Testis (tissue), 3 donors: Measurements from ENCODE around the gene EFR3B. TPM values are rescaled to one million over a fixed set of nuclear protein-coding genes. Genes with fewer than 3 reads are reported as not detected.

Source experiments
- polyA plus RNA-seq: library from polyadenylated mRNA; stranded (reverse); fragments of 350-450 nt; fragmentation: Illumina TruSeq; extraction: RNeasy Lipid Tissue Mini Kit (QIAGEN cat#74804); gene quantifications from one replicate; pipeline ENCODE4 v1.2.3, GENCODE V29; 2014; ENCODE audit warnings: low read depth, low replicate concordance; ENCODE audit not compliant: insufficient read depth
- small RNA-seq, 2 donors: library from RNA; depleted of rRNA; stranded (forward); fragments of <200 nt; gene quantifications; one replicate each; pipeline ENCODE3, GENCODE V24; 2016
- total RNA-seq, 2 donors: library from RNA; depleted of rRNA; stranded (reverse); fragments of >200 nt; gene quantifications; one replicate each; pipeline ENCODE4 v1.2.3, GENCODE V29; 2016

EFR3B gene
- total and polyA plus RNA-seq, 3 donors from 2014 or later, result 3.0 to 3.7 (median 3.6) TPM

Small RNAs within 50 kb of the gene (small RNA-seq; reads per million reads assigned to genes)
- gene RF00019, result 0 reads per million in 2 donors
- 0 reads per million in 2 donors for gene RN7SL856P

Other genes with a start within 250 kb of the EFR3B start
- 10 to 100 TPM; 60.4 to 61.3 TPM for gene PTRHD1, start 248.7 kb upstream of the EFR3B start, total RNA-seq
- 122 TPM for gene PTRHD1, start 248.7 kb upstream of the EFR3B start, polyA plus RNA-seq
- 10 to 100 TPM; 27.1 to 32.8 TPM for gene CENPO, start 248.7 kb upstream of the EFR3B start, total RNA-seq
- gene CENPO, start 248.7 kb upstream of the EFR3B start, polyA plus RNA-seq, result 41.2 TPM
- gene ADCY3, start 121.8 kb upstream of the EFR3B start, total RNA-seq, result 10 to 100 TPM; 22.3 to 27.9 TPM
- gene ADCY3, start 121.8 kb upstream of the EFR3B start, polyA plus RNA-seq, result 41.6 TPM
- gene DNAJC27, start 70.1 kb upstream of the EFR3B start, total RNA-seq, result 10 to 100 TPM; 33.3 to 36.7 TPM
- gene DNAJC27, start 70.1 kb upstream of the EFR3B start, polyA plus RNA-seq, result 59.7 TPM
- 10 to 100 TPM; 55.7 to 77.2 TPM for gene POMC, start 126.5 kb downstream of the EFR3B start, total RNA-seq
- gene POMC, start 126.5 kb downstream of the EFR3B start, polyA plus RNA-seq, result 17.9 TPM